DOHH2 (cell line): ENCODE data around the gene OR9Q1.

ENCODE experiments used
- H3F3A ChIP-seq: fragments of 200-600 bp; sonication (generic), shearing (Covaris generic); 2 replicates; pipeline ENCODE4 v1.6.0; 2016; ENCODE audit warnings: antibody characterized with exemption, mild to moderate bottlenecking; ENCODE audit not compliant: control insufficient read depth, insufficient read depth
- H3K27ac ChIP-seq: fragments of 200-600 bp; sonication (generic); 2 replicates; pipeline ENCODE4 v1.5.1; 2014; ENCODE audit warnings: low read depth, mild to moderate bottlenecking, low read length, moderate library complexity
- H3K27me3 ChIP-seq: fragments of 200-600 bp; sonication (generic); 2 replicates; pipeline ENCODE4 v1.6.1; 2014; ENCODE audit warnings: mild to moderate bottlenecking, low read length, mixed read lengths; ENCODE audit not compliant: control insufficient read depth
- H3K36me3 ChIP-seq: fragments of 200-600 bp; sonication (generic); 2 replicates; pipeline ENCODE4 v1.6.1; 2014; ENCODE audit warnings: mild to moderate bottlenecking, low read length, moderate library complexity, mixed read lengths; ENCODE audit not compliant: control insufficient read depth
- H3K4me1 ChIP-seq: fragments of 200-600 bp; sonication (generic); 2 replicates; pipeline ENCODE4 v1.6.1; 2014; ENCODE audit warnings: mild to moderate bottlenecking, low read length, mixed read lengths; ENCODE audit not compliant: control insufficient read depth
- H3K4me2 ChIP-seq: fragments of 200-600 bp; sonication (generic); 2 replicates; pipeline ENCODE4 v1.6.0; 2014; ENCODE audit warnings: mild to moderate bottlenecking, low read length, moderate library complexity
- H3K4me3 ChIP-seq: fragments of 200-600 bp; sonication (generic); 2 replicates; pipeline ENCODE4 v1.5.1; 2014; ENCODE audit warnings: mild to moderate bottlenecking, low read length, mixed read lengths
- H3K79me2 ChIP-seq: fragments of 200-600 bp; sonication (generic); 2 replicates; pipeline ENCODE4 v1.6.1; 2014; ENCODE audit warnings: mild to moderate bottlenecking, low read length, mixed read lengths; ENCODE audit not compliant: control insufficient read depth
- H3K9me2 ChIP-seq: fragments of 200-600 bp; sonication (generic); replicated peaks from 2 replicates; pipeline ENCODE4 v1.6.1; 2014; ENCODE audit warnings: mild to moderate bottlenecking, low read length, mixed read lengths; ENCODE audit not compliant: control insufficient read depth
- H3K9me3 ChIP-seq: fragments of 200-600 bp; sonication (generic); 2 replicates; pipeline ENCODE4 v1.6.1; 2014; ENCODE audit warnings: antibody characterized with exemption, low read length, mixed read lengths; ENCODE audit not compliant: control insufficient read depth, insufficient read depth
- H4K20me1 ChIP-seq: fragments of 200-600 bp; sonication (generic); 2 replicates; pipeline ENCODE4 v1.6.0; 2014; ENCODE audit warnings: low read depth, mild to moderate bottlenecking, antibody characterized with exemption, low read length, moderate library complexity; ENCODE audit not compliant: control insufficient read depth, insufficient read depth
- EZH2phosphoT487 ChIP-seq: fragments of 200-600 bp; sonication (generic); IDR thresholded peaks from 2 replicates; pipeline ENCODE4 v1.6.1; 2017; ENCODE audit warnings: borderline replicate concordance, mild to moderate bottlenecking, antibody characterized with exemption, low read length, moderate library complexity, mixed read lengths
- TF ChIP-seq, protein P1 (sequence below): fragments of 200-600 bp; sonication (generic); IDR thresholded peaks from one replicate; pipeline ENCODE4 v1.5.1; 2014; ENCODE audit warnings: antibody characterized with exemption, mild to moderate bottlenecking, low read depth, low read length; ENCODE audit not compliant: poor library complexity, severe bottlenecking

OR9Q1 gene

DNA sequence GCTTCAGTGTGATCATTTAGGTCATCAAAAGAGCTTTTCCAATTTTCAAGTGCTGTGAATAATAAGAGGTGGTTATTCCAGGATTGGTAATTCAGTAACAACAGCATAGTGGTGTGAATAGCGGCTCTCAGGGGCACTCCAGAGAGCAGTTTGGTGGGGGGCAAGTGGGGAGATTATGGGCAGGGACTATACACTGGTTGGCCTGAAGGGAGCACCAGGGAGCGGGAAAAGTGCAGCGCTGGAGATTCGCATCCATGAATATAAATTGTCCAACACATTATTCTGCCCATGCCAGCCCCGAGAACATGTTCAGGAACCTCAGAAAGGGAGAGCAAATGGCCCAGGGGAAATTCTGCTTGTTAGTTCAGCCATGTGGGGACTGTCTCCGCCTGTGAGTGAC is 45.0 kb downstream of the OR9Q1 start:
- H3K4me2 ChIP-seq = no peak overlapping the region
- H3K4me1 ChIP-seq = no peaks in the 10 kb centered on the region
- TF ChIP-seq EZH2phosphoT487 = no peak
- TF ChIP-seq, protein P1, sequence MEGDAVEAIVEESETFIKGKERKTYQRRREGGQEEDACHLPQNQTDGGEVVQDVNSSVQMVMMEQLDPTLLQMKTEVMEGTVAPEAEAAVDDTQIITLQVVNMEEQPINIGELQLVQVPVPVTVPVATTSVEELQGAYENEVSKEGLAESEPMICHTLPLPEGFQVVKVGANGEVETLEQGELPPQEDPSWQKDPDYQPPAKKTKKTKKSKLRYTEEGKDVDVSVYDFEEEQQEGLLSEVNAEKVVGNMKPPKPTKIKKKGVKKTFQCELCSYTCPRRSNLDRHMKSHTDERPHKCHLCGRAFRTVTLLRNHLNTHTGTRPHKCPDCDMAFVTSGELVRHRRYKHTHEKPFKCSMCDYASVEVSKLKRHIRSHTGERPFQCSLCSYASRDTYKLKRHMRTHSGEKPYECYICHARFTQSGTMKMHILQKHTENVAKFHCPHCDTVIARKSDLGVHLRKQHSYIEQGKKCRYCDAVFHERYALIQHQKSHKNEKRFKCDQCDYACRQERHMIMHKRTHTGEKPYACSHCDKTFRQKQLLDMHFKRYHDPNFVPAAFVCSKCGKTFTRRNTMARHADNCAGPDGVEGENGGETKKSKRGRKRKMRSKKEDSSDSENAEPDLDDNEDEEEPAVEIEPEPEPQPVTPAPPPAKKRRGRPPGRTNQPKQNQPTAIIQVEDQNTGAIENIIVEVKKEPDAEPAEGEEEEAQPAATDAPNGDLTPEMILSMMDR = no peak
- H3K9me2 ChIP-seq = no peaks in the 10 kb centered on the region
- H3K27ac ChIP-seq = no peak overlapping the region
- H3K4me3 ChIP-seq = no peak overlapping the region
- H3K36me3 ChIP-seq = no peaks in the 10 kb centered on the region
- no peaks in the 10 kb centered on the region for H3K79me2 ChIP-seq
- no peaks in the 10 kb centered on the region for H4K20me1 ChIP-seq
- no peaks in the 10 kb centered on the region for H3F3A ChIP-seq
- no peaks in the 10 kb centered on the region for H3K9me3 ChIP-seq
- H3K27me3 ChIP-seq = no peaks in the 10 kb centered on the region

DNA sequence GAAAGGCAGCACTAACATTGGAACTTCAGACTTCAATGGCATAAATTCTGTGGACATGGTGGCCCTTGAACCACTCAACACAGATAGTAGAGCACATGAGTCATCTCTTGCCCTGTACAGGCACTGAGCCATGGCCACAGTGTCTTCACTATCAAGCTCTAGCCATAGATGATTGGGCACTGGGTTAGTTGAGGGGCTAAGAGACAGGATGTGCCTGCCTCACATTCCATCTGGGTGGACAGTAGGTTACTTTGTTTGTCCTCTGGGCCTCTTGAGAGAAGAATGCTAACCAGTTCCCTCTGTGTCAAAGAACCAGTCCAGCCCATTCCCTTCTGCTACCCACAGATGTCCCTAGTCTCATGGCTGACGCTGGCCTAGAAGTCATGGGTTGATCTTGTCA is 46.9 kb downstream of the OR9Q1 start:
- H4K20me1 ChIP-seq = no peaks in the 10 kb centered on the region
- H3F3A ChIP-seq = no peaks in the 10 kb centered on the region
- no peak overlapping the region for H3K27ac ChIP-seq
- H3K4me3 ChIP-seq = no peak overlapping the region
- no peaks in the 10 kb centered on the region for H3K9me3 ChIP-seq
- no peaks in the 10 kb centered on the region for H3K79me2 ChIP-seq
- no peak for TF ChIP-seq EZH2phosphoT487
- TF ChIP-seq, protein P1 = no peak
- no peak overlapping the region for H3K4me2 ChIP-seq
- no peaks in the 10 kb centered on the region for H3K4me1 ChIP-seq
- H3K9me2 ChIP-seq = no peaks in the 10 kb centered on the region
- no peaks in the 10 kb centered on the region for H3K27me3 ChIP-seq
- no peaks in the 10 kb centered on the region for H3K36me3 ChIP-seq

DNA sequence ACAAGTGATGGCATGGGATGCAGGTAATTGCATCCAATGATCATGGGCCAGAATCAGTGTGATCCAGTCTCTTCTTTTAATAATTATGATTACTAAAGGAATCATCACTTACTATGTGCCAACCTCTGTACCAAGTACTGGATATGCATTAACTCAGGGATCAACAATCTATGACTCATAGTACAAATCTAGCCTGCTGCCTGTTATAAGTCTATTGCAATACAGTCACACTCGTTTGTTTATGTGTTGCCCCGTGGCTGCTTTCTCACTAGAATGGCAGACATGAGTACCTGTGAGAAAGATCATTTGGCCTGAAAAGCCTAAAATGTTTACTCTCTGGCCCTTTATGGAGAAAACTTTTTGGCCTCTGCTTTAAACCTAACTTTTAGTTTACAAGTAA is 52.1 kb downstream of the OR9Q1 start:
- H3K27ac ChIP-seq = no peak overlapping the region
- H3K4me1 ChIP-seq = no peaks in the 10 kb centered on the region
- no peak for TF ChIP-seq EZH2phosphoT487
- TF ChIP-seq, protein P1 = no peak
- no peak overlapping the region for H3K4me3 ChIP-seq
- H3K79me2 ChIP-seq = no peaks in the 10 kb centered on the region
- no peaks in the 10 kb centered on the region for H3K9me2 ChIP-seq
- H3K9me3 ChIP-seq = no peaks in the 10 kb centered on the region; the same call in 1 of the 2 replicates
- no peaks in the 10 kb centered on the region for H4K20me1 ChIP-seq
- H3K4me2 ChIP-seq = no peak overlapping the region
- H3K27me3 ChIP-seq = no peaks in the 10 kb centered on the region
- H3F3A ChIP-seq = no peaks in the 10 kb centered on the region
- no peaks in the 10 kb centered on the region for H3K36me3 ChIP-seq

DNA sequence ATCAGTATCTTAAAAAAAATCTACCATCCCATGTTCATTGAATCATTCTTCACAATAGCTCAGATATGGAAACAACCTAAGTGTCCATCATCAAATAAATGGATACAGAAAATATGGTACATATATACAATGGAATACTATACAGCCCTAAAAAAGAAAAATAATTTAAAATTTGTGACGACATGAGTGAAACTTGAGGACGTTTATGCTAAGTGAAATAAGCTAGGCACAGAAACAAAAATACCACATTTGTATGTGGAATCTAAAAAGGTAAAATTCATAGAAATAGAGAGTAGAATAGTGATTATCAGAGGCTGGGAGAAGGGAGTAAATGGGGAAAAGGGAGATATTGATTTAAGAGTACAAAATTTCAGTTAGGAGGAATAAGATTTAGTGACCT is 62.8 kb downstream of the OR9Q1 start:
- no peaks in the 10 kb centered on the region for H3K36me3 ChIP-seq
- no peaks in the 10 kb centered on the region for H4K20me1 ChIP-seq
- no peaks in the 10 kb centered on the region for H3F3A ChIP-seq
- no peak overlapping the region for H3K27ac ChIP-seq
- H3K4me3 ChIP-seq = no peak overlapping the region
- no peaks in the 10 kb centered on the region for H3K4me1 ChIP-seq
- H3K9me3 ChIP-seq = no peaks in the 10 kb centered on the region
- no peaks in the 10 kb centered on the region for H3K79me2 ChIP-seq
- H3K27me3 ChIP-seq = no peaks in the 10 kb centered on the region
- H3K4me2 ChIP-seq = no peak overlapping the region
- H3K9me2 ChIP-seq = no peaks in the 10 kb centered on the region
- TF ChIP-seq EZH2phosphoT487 = no peak
- TF ChIP-seq, protein P1 = no peak
